ENCODE data around the gene ATP1B2. TPM values are rescaled to one million over a fixed set of nuclear protein-coding genes. Genes with fewer than 3 reads are reported as not detected.
"Not testable (repeated sequence)": the region's sequence is repeated elsewhere in the genome, so short reads cannot be mapped to it uniquely, and the experiment has no call there.

The ATP1B2 gene
- total and polyA plus RNA-seq, 7 donors, result 0.60 to 4.2 (median 1.3) TPM; not detected in 1

- H3K9me3 ChIP-seq, result no peaks in the 10 kb centered on the region
- no peak for DNase-seq
- 88 to 94% methylated on average over 8 of the region's 8 CpGs for WGBS, 2 donors
Observed at GRCh38 chr17:7620835-7621234, 29.9 kb upstream of the ATP1B2 start.

GRCh38 chr17:7623661-7624060, 27.1 kb upstream of the ATP1B2 start:
- TF ChIP-seq CTCF (IDR thresholded peaks at IDR 0.05) (no peak), POLR2A (IDR thresholded peaks at IDR 0.05) (no peak)

More at GRCh38 chr17:7620835-7621234, 29.9 kb upstream of the ATP1B2 start:
- no peak overlapping the region for H3K27ac ChIP-seq
- TF ChIP-seq EP300 (IDR thresholded peaks at IDR 0.05) (no peak), POLR2A (IDR thresholded peaks at IDR 0.05) (no peak), POLR2AphosphoS5 (IDR thresholded peaks at IDR 0.05) (no peak), CTCF (IDR thresholded peaks at IDR 0.05) (no peak)
- no peaks in the 10 kb centered on the region for H3K4me1 ChIP-seq
- no peaks in the 10 kb centered on the region for H3K27me3 ChIP-seq
- no peak overlapping the region for H3K4me3 ChIP-seq
- H3K36me3 ChIP-seq, result peaks cover 0 to 7% (median 3%) of the 10 kb centered on the region in 4 donors
- intact Hi-C loops (cut with DNase I), result no loop called here

GRCh38 chr17:7625749-7626148, 25.0 kb upstream of the ATP1B2 start:
- H3K27me3 ChIP-seq, H3K9me3 ChIP-seq, H3K27ac ChIP-seq, H3K4me3 ChIP-seq, DNase-seq: not testable (repeated sequence)
- peaks cover 0 to 13% (median 5%) of the 10 kb centered on the region in 4 donors for H3K36me3 ChIP-seq
- intact Hi-C loops (cut with DNase I), result loop anchor here (2.0 kb wide), 1 partner anchor 61 kb away; the partner anchor contains the start of gene TP53
- WGBS, 2 donors, result 96 to 98% methylated on average over 16 of the region's 16 CpGs
- peaks cover 0 to 17% (median 14%) of the 10 kb centered on the region in 4 donors for H3K4me1 ChIP-seq

More at GRCh38 chr17:7623661-7624060, 27.1 kb upstream of the ATP1B2 start:
- DNase-seq, result no peak
- Histone ChIP-seq H3K27me3 (no peaks in the 10 kb centered on the region), H3K4me3 (no peak overlapping the region), H3K27ac (no peak overlapping the region), H3K4me1 (peaks cover 0 to 17% (median 14%) of the 10 kb centered on the region in 4 donors), H3K9me3 (no peaks in the 10 kb centered on the region), H3K36me3 (peaks cover 0 to 13% (median 5%) of the 10 kb centered on the region in 4 donors)
- intact Hi-C loops (cut with DNase I), result no loop called here
- 80 to 88% methylated on average over 5 of the region's 5 CpGs for WGBS, 2 donors

- intact Hi-C loops (cut with DNase I), result loop anchor here (2.0 kb wide), 1 partner anchor 60 kb away; the partner anchor contains the start of gene TP53
- TF ChIP-seq POLR2AphosphoS5 (IDR thresholded peaks at IDR 0.05), result no peak
- TF ChIP-seq EP300 (IDR thresholded peaks at IDR 0.05), result no peak
- TF ChIP-seq POLR2A (IDR thresholded peaks at IDR 0.05), result no peak
- no peak for TF ChIP-seq CTCF (IDR thresholded peaks at IDR 0.05)
- WGBS, 2 donors, result 86 to 87% methylated on average over 7 of the region's 7 CpGs
- peak; percentile 74 for DNase-seq
- no peaks in the 10 kb centered on the region for H3K9me3 ChIP-seq
- no peaks in the 10 kb centered on the region for H3K27me3 ChIP-seq
- H3K4me3 ChIP-seq, result peak overlapping the region in 1 of 4 donors; percentile 77
- peak overlapping the region; percentile 89 to 97 (median 96) for H3K27ac ChIP-seq
- H3K36me3 ChIP-seq, result peaks cover 0 to 13% (median 5%) of the 10 kb centered on the region in 4 donors
- peaks cover 0 to 17% (median 14%) of the 10 kb centered on the region in 4 donors for H3K4me1 ChIP-seq
Observed at GRCh38 chr17:7626307-7626706, 24.4 kb upstream of the ATP1B2 start.

GRCh38 chr17:7626956-7627249, 23.8 kb upstream of the ATP1B2 start:
- H3K4me1 ChIP-seq, result peaks cover 0 to 17% (median 14%) of the 10 kb centered on the region in 4 donors
- DNase-seq, result no peak
- H3K27ac ChIP-seq, result peak overlapping the region; percentile 89 to 97 (median 96)
- no peaks in the 10 kb centered on the region for H3K9me3 ChIP-seq
- no peak for TF ChIP-seq POLR2A (IDR thresholded peaks at IDR 0.05)
- no peak for TF ChIP-seq EP300 (IDR thresholded peaks at IDR 0.05)
- TF ChIP-seq POLR2AphosphoS5 (IDR thresholded peaks at IDR 0.05), result no peak
- no peak for TF ChIP-seq CTCF (IDR thresholded peaks at IDR 0.05)
- intact Hi-C loops (cut with DNase I), result loop anchor here (2.0 kb wide), 1 partner anchor 60 kb away; the partner anchor contains the start of gene TP53
- 13 to 25% methylated on average over 6 of the region's 6 CpGs for whole genome bisulfite sequencing, 2 donors
- no peaks in the 10 kb centered on the region for H3K27me3 ChIP-seq
- peak overlapping the region; percentile 62 to 86 (median 77) for H3K4me3 ChIP-seq
- H3K36me3 ChIP-seq, result peaks cover 0 to 13% (median 5%) of the 10 kb centered on the region in 4 donors

All from sigmoid colon (tissue), 7 donors.